Astrocyte (in vitro differentiated cells and primary cell): ENCODE measurements around the gene CELSR2. TPM values are rescaled to one million over a fixed set of nuclear protein-coding genes. Genes with fewer than 3 reads are reported as not detected.

Source experiments
- DNase-seq: peaks from one replicate; pipeline ENCODE4 v3.0.0-alpha.2; 2010; ENCODE audit warnings: low read depth
- FAIRE-seq: peaks from 2 replicates; lab custom pipeline; 2011; peaks lifted over from hg19 to GRCh38; lab: Jason Lieb, UNC
- H2AFZ ChIP-seq: 2 replicates; pipeline ENCODE4 v1.6.0; 2012; ENCODE audit warnings: low read depth, low read length, inconsistent platforms
- H3K27ac ChIP-seq: 2 replicates; pipeline ENCODE4 v1.5.1; 2011; ENCODE audit warnings: low read depth, low read length, inconsistent platforms
- H3K27me3 ChIP-seq: 2 replicates; pipeline ENCODE4 v1.6.0; 2011; ENCODE audit warnings: low read length, inconsistent platforms; ENCODE audit not compliant: insufficient read depth
- H3K36me3 ChIP-seq: 2 replicates; pipeline ENCODE4 v1.5.1; 2011; ENCODE audit warnings: low read length, inconsistent platforms; ENCODE audit not compliant: insufficient read depth
- H3K4me1 ChIP-seq: 2 replicates; pipeline ENCODE4 v1.5.1; 2011; ENCODE audit warnings: low read length, inconsistent platforms; ENCODE audit not compliant: insufficient read depth
- H3K4me2 ChIP-seq: 2 replicates; pipeline ENCODE4 v1.6.0; 2012; ENCODE audit warnings: low read length, inconsistent platforms
- H3K4me3 ChIP-seq: 2 replicates; pipeline ENCODE4 v1.5.1; 2011; ENCODE audit warnings: low read depth, mild to moderate bottlenecking, low read length, inconsistent platforms; ENCODE audit not compliant: insufficient read depth
- H3K79me2 ChIP-seq: 2 replicates; pipeline ENCODE4 v1.6.0; 2012; ENCODE audit warnings: mild to moderate bottlenecking, low read length, inconsistent platforms; ENCODE audit not compliant: insufficient read depth
- H3K9ac ChIP-seq: 2 replicates; pipeline ENCODE4 v1.6.0; 2012; ENCODE audit warnings: mild to moderate bottlenecking, low read length, inconsistent platforms
- H3K9me3 ChIP-seq: 2 replicates; pipeline ENCODE4 v1.5.1; 2012; ENCODE audit warnings: low read depth, mild to moderate bottlenecking, low read length, inconsistent platforms; ENCODE audit not compliant: insufficient read depth
- H4K20me1 ChIP-seq: 2 replicates; pipeline ENCODE4 v1.6.0; 2012; ENCODE audit warnings: low read length, inconsistent platforms; ENCODE audit not compliant: insufficient read depth
- H3K27ac Mint-ChIP-seq: one replicate; pipeline ENCODE4 v1.8.0; 2021; ENCODE audit warnings: mild to moderate bottlenecking, mixed read lengths; ENCODE audit not compliant: unreplicated experiment
- H3K27me3 Mint-ChIP-seq: one replicate; pipeline ENCODE4 v1.8.0; 2021; ENCODE audit warnings: low read depth, mixed read lengths; ENCODE audit not compliant: unreplicated experiment
- H3K36me3 Mint-ChIP-seq: one replicate; pipeline ENCODE4 v1.8.0; 2021; ENCODE audit warnings: low read depth, mixed read lengths; ENCODE audit not compliant: unreplicated experiment
- H3K4me1 Mint-ChIP-seq: one replicate; pipeline ENCODE4 v1.8.0; 2021; ENCODE audit warnings: low read depth, mixed read lengths; ENCODE audit not compliant: unreplicated experiment
- H3K4me3 Mint-ChIP-seq: one replicate; pipeline ENCODE4 v1.8.0; 2021; ENCODE audit warnings: mild to moderate bottlenecking, moderate library complexity, mixed read lengths; ENCODE audit not compliant: unreplicated experiment
- H3K9me3 Mint-ChIP-seq: one replicate; pipeline ENCODE4 v1.8.0; 2021; ENCODE audit warnings: mild to moderate bottlenecking, mixed read lengths; ENCODE audit not compliant: unreplicated experiment
- EZH2 ChIP-seq: IDR thresholded peaks from 2 replicates; pipeline ENCODE4 v1.6.1; 2012; ENCODE audit warnings: mild to moderate bottlenecking, low read length, inconsistent platforms; ENCODE audit not compliant: insufficient read depth
- total RNA-seq: library from RNA; stranded (reverse); gene quantifications from 2 replicates; pipeline ENCODE4 v1.2.1, GENCODE V29; 2021
- TF ChIP-seq, protein P1 (sequence below): IDR thresholded peaks from 2 replicates; pipeline ENCODE4 v1.5.1; 2011; ENCODE audit warnings: low read depth, mild to moderate bottlenecking, inconsistent platforms, low read length, moderate library complexity; ENCODE audit not compliant: insufficient read depth

CELSR2 gene
- total RNA-seq, 1 donor from 2014 or later: 10.0 TPM

DNA sequence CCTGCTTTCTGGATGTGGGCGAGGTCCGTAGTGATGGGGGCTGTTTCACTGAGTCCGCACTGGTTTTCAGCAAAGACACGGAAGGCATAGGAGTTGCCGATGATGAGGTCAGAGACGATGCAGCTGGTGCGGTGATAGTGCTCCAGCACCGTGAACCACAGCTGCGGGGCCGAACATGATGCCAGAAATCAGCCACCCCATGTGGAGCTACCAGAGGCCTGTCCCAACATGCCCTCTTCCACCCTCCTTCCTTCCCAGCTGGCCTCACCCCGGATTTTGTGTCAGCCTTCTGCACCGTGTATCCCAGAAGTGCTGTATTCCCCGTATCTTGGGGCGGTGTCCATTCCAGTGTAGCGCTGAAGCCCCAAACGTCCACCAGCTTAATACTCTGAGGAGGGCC, 47.4 kb downstream of the CELSR2 start:
- Histone ChIP-seq H3K4me3 (no peak overlapping the region), H3K79me2 (no peaks in the 10 kb centered on the region), H2AFZ (no peak overlapping the region), H3K9ac (no peak overlapping the region), H3K9me3 (no peaks in the 10 kb centered on the region), H3K27me3 (no peaks in the 10 kb centered on the region), H3K4me2 (no peak overlapping the region), H4K20me1 (no peaks in the 10 kb centered on the region), H3K4me1 (peaks cover 29% of the 10 kb centered on the region), H3K27ac (no peak overlapping the region), H3K36me3 (no peaks in the 10 kb centered on the region)
- TF ChIP-seq, protein P1, sequence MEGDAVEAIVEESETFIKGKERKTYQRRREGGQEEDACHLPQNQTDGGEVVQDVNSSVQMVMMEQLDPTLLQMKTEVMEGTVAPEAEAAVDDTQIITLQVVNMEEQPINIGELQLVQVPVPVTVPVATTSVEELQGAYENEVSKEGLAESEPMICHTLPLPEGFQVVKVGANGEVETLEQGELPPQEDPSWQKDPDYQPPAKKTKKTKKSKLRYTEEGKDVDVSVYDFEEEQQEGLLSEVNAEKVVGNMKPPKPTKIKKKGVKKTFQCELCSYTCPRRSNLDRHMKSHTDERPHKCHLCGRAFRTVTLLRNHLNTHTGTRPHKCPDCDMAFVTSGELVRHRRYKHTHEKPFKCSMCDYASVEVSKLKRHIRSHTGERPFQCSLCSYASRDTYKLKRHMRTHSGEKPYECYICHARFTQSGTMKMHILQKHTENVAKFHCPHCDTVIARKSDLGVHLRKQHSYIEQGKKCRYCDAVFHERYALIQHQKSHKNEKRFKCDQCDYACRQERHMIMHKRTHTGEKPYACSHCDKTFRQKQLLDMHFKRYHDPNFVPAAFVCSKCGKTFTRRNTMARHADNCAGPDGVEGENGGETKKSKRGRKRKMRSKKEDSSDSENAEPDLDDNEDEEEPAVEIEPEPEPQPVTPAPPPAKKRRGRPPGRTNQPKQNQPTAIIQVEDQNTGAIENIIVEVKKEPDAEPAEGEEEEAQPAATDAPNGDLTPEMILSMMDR: no peak
- TF ChIP-seq EZH2: no peak
- no peak overlapping the region for H3K4me3 Mint-ChIP-seq
- FAIRE-seq (no peak), DNase-seq (no peak)
- peaks cover 31% of the 10 kb centered on the region for H3K4me1 Mint-ChIP-seq
- H3K9me3 Mint-ChIP-seq: no peaks in the 10 kb centered on the region
- H3K36me3 Mint-ChIP-seq: peaks cover 1% of the 10 kb centered on the region
- no peaks in the 10 kb centered on the region for H3K27me3 Mint-ChIP-seq
- peak overlapping the region; percentile 72 for H3K27ac Mint-ChIP-seq

DNA sequence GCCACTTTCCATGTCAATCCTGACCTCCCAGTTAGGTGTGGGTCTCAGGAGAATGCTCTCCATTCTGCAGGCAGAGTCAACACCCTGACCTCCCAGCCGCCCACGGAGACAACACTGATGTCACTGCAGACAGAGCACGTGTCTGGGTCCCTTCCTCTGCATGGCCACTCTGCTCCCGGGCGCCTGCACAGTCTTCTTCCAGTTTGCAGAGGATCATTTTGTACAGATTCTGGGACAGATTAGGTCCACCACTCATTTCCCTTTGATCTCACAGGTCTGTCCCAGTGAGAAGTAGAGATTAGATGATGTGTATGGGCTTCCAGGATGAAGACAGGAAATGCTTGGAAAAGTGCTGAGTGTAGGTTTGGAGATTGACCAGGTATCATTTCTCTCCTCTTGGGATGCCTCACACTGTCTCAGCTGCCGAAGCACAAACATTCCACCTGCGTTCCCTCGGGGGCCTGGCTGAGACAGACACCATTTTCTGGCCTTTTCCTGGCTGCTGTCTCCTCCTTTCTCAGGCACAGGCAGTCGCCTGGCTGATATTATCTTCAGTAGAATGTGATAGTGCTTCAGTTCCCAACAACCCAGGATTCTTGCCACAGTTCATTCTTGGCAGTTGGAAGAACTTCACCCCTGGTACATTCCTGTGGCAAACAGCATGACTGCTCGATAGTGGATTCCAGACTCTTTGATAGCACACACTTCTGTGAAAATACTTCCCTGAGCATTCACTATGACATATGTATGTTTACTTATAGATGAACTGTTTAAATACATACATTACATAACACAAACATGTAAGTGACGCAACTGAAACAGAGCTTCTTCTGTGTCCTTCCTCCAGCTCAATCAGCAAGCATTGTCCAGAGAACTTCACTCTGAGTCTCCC, 49.6 kb downstream of the CELSR2 start:
- Histone ChIP-seq H3K27me3 (no peaks in the 10 kb centered on the region), H3K36me3 (no peaks in the 10 kb centered on the region), H4K20me1 (no peaks in the 10 kb centered on the region), H2AFZ (peak overlapping the region; percentile 55), H3K4me1 (peaks cover 29% of the 10 kb centered on the region), H3K4me3 (peak overlapping the region; percentile 12), H3K4me2 (peak overlapping the region; percentile 72), H3K9ac (peak overlapping the region; percentile 65), H3K79me2 (no peaks in the 10 kb centered on the region), H3K27ac (peak overlapping the region; percentile 83), H3K9me3 (no peaks in the 10 kb centered on the region)
- Mint-ChIP-seq H3K27me3 (no peaks in the 10 kb centered on the region), H3K36me3 (peaks cover 1% of the 10 kb centered on the region), H3K4me1 (peaks cover 31% of the 10 kb centered on the region), H3K9me3 (no peaks in the 10 kb centered on the region), H3K4me3 (peak overlapping the region; percentile 62), H3K27ac (peak overlapping the region; percentile 95)
- FAIRE-seq (peak; percentile 94), DNase-seq (peak; percentile 95)
- TF ChIP-seq EZH2: no peak

DNA sequence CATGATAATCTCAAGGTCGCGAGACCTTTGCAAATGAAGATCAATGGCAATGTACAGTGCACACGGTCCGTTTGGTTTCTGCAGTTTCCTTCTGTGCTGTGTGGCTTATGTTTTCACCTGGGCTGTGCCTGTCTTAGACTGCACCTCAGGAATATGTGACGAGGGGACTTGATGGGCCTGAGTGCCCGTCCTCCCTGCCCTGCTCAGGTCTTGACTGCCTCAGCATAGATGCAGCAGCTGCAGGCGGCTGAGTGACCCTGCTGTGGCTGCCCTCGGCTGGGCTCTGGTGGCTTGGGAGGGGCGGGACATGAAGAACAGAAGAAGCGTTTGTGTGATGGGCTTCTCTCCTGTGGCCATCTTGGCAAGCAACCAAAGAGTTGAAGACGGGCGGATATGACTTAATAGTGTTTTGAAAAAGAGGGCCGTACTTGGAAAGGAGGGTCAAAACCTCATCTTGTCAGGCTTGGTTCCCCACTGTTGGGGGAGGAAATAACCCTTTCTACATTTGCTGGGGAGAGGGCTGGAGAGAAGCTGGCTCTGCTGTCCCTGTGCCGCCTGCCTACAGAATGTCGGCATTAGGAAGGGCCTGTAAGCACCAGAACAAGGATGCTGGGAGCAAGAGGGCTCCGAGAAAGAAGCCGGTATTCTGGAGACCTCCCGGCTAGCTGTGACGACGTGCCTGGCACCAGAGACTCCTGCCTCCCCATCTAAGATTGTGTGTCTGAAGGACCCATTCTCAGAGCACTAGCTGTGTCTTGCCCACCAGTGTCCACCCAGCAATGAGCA, 50.4 kb downstream of the CELSR2 start:
- H3K36me3 ChIP-seq: no peaks in the 10 kb centered on the region
- H3K4me1 ChIP-seq: peaks cover 29% of the 10 kb centered on the region
- no peaks in the 10 kb centered on the region for H3K9me3 ChIP-seq
- H3K4me3 ChIP-seq: peak overlapping the region; percentile 12
- H3K4me2 ChIP-seq: peak overlapping the region; percentile 72
- FAIRE-seq (no peak), DNase-seq (peak; percentile 77)
- H3K36me3 Mint-ChIP-seq: peaks cover 1% of the 10 kb centered on the region
- TF ChIP-seq, protein P1: no peak
- no peak for TF ChIP-seq EZH2
- peak overlapping the region; percentile 83 for H3K27ac ChIP-seq
- no peaks in the 10 kb centered on the region for H3K27me3 Mint-ChIP-seq
- H3K4me3 Mint-ChIP-seq: peak overlapping the region; percentile 61
- peak overlapping the region; percentile 80 for H2AFZ ChIP-seq
- H4K20me1 ChIP-seq: no peaks in the 10 kb centered on the region
- H3K4me1 Mint-ChIP-seq: peaks cover 27% of the 10 kb centered on the region
- no peaks in the 10 kb centered on the region for H3K27me3 ChIP-seq
- peak overlapping the region; percentile 95 for H3K27ac Mint-ChIP-seq
- H3K79me2 ChIP-seq: no peaks in the 10 kb centered on the region
- peak overlapping the region; percentile 65 for H3K9ac ChIP-seq
- H3K9me3 Mint-ChIP-seq: no peaks in the 10 kb centered on the region
